Effector CD4-positive, alpha-beta T cell (primary cell): ENCODE measurements around the gene HAGHL.
"Not testable (repeated sequence)": the region's sequence is repeated elsewhere in the genome, so short reads cannot be mapped to it uniquely, and the experiment has no call there.

Experiments
- DNase-seq: peaks from one replicate; pipeline ENCODE4 v3.0.0-alpha.2; 2020

Gene HAGHL

DNA sequence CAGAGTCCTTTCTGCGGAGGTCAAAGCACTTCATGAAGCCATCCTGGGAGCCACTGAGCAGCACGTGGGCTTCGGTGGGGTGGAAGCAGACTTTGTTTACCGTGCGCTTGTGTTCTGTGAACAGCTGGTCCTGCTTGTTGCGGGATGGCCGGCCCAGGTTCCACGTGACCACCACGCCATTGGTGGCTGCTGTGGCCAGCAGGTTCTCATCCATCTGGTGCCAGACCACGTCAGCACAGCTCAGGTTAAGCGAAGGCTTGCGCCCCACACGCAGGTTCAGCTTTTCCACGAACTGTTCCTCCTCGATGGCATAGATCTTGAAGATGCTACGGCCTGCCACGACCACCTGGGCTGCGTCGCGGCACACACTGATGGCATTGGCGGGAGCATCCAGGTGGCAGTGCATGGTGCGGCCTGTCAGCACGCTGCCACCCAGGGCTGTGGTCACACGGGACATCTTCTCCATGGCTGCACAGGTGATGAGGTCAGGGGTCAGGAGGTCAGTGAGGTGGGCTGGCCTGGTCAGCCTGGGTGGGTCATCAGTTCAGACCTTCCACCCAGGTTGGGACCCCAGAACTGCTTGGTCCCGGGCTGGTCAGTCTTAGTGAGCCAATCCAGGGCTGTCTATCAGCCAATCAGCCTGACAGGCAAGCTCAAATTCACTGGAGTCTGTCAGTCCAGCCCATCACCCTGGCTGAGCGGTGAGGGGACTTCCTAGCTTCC is 37.6 kb upstream of the HAGHL start:
- DNase-seq, result no peak

- DNase-seq, result not testable (repeated sequence)
These were observed 35.7 kb upstream of the HAGHL start for GRCh38 chr16:691242-691641.

DNA sequence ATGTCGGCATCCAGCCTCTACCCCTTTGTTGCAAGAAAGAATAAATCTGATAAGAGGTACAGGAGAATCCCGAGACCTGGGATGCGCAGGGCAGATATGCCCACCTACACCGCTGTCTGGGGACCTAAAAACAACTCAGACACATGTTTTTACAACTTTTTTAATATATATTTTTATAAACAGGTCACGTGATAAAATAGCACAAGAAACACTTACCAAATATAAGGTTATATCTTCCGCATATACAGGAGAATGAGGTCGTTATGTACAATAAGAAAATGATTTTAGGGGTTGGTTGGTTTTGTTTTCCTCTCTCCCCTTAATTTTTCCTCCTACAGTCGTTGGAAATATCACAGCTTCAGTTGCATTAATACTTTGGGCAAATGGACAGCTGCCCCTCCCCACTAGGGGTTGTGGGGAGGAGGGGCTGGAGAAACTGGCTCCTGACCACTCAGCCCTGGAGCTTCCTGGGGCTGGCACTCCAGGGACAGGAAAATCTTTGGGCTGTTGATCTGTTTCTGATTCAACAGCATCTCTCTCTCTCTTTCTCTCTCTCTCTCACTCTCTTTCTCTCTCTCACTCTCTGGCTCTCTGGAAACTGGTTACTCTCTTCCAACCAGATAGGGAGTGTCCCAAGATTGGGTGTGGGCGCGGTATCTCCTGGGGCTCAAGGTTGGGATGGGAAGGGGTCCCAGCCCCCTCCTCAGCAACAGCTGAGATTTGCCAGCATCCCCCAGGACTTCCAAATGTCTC is 34.4 kb upstream of the HAGHL start:
- no peak for DNase-seq

DNA sequence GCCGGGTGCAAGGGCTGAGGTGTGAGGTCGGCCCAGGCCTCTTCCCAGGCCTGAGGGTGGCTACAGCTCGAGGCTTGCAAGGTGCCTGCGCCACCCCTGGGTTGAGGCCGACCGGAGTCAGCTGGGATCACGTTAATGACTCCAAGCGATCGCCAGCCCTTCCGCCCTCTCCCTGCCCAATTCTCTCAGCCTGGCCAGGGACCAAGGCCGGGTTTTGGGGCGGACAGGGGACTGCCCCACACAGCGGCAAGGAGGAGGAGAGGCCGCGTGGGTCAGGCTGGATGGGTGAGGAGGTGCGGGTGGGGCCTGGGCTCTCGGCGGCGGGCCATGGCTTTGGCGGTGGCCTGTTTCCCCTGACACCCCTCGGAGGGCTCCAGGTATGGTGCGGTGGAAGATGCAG is 33.5 kb upstream of the HAGHL start:
- DNase-seq, result no peak

GRCh38 chr16:693766-694165 is 33.1 kb upstream of the HAGHL start:
- DNase-seq, result no peak

- no peak for DNase-seq
These were observed 32.6 kb upstream of the HAGHL start for GRCh38 chr16:694187-694862.

- DNase-seq, result no peak
These were observed 32.0 kb upstream of the HAGHL start for GRCh38 chr16:694863-695354.

GRCh38 chr16:695355-696089 is 31.4 kb upstream of the HAGHL start:
- DNase-seq, result peak; percentile 53

- DNase-seq, result no peak
These were observed 27.8 kb upstream of the HAGHL start for GRCh38 chr16:698911-699671.

- DNase-seq, result peak; percentile 42
These were observed 26.0 kb upstream of the HAGHL start for GRCh38 chr16:700684-701584.

DNA sequence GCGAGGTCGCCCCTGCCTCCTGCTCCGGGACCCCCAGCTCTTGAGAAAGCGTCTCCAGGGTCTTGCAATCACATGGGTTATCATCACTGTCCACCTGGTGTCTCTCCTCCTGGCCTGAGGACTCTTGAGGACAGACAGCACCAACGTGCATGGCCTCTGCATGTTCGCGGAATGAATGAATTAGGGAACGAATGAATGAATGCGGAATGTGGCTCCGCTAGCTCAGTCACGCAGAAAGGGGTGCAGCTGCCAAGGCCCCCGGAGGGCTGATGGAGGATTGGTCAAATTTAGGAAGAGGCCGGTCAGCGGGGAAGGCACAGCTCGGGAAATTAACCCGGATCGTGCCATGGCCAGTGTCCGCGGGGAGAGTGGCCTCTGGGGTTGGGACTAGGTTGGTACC is 24.6 kb upstream of the HAGHL start:
- no peak for DNase-seq

GRCh38 chr16:703406-703805 is 23.5 kb upstream of the HAGHL start:
- no peak for DNase-seq

DNA sequence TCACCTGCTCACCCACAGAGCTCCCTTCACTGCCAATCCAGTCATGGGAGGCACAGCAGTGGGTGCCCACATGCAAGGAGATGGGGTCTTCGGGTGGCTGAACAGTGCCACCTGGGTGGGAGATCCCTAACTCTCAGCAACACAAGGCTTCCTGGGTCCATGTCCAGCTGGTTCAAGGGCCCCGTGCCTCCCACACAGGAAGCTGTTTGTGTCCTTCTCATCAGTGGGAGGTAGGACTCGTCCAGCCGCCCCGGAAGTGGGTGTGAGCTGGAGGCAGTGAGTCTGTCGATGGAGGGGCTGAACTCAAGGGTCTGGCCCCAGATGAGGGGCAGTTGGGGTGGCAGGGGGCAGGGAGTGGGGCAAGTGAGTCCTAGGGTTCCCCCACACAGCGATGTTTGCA is 22.9 kb upstream of the HAGHL start:
- no peak for DNase-seq

DNA sequence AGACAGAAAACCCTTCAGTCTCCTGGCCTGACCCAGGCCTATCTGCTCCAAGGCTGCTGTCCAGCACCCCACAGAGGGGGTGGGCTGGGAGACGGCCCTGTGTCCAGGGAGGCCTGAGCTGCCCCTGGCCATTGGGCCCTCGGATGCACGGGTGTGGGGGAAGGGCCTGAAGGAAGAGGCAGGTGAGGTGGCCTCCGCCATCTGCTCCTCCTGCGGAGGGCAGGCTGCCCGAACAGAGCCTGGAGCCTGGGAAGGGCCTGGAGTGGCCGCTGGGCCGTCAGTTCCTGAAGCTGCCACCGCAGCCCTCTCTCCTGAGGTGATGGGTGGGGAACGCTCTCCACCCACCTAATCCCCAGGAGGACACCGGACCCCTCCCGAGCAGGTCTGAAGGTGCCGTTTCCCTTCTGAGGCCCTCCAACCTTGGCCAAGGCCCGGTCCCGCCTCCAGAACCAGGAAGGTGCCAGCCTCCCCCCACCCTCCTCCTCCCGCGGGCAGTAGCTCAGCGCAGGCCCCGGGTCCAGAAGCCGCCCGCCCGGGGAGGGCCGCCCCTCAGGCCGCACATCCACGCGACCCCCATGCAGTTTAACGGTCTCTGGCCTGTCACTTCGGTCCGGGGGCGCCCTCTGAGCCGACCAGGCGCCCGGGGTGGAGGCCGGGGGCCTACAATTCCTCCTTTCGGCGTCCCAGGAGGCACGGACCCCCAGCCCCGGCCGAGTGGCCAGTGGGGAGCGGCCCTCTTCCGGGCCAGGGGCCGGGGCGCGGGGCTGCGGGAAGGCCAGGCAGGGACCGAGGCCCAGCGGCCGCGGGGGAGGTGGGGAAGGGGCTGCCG is 22.1 kb upstream of the HAGHL start:
- no peak for DNase-seq

GRCh38 chr16:705431-706188 is 21.3 kb upstream of the HAGHL start, which contains the start of gene FBXL16:
FBXL16 (minus strand) TSS chr16:705801; CDS start chr16:697405, 8,396 bp downstream.
- DNase-seq, result no peak

GRCh38 chr16:706189-707061 is 20.5 kb upstream of the HAGHL start:
- DNase-seq, result no peak

- no peak for DNase-seq
These were observed 19.8 kb upstream of the HAGHL start for GRCh38 chr16:707062-707538.

- DNase-seq, result no peak
These were observed 18.9 kb upstream of the HAGHL start for GRCh38 chr16:708019-708418.
